GM21447 (cell line): ENCODE measurements around the gene SIKE1.
"Not testable (repeated sequence)": the region's sequence is repeated elsewhere in the genome, so short reads cannot be mapped to it uniquely, and the experiment has no call there.

Source experiments
- ATAC-seq: cut with Tn5 transposase; IDR thresholded peaks from one replicate; pipeline ENCODE4 v1.9.1; 2021; ENCODE audit not compliant: unreplicated experiment

Gene SIKE1

DNA sequence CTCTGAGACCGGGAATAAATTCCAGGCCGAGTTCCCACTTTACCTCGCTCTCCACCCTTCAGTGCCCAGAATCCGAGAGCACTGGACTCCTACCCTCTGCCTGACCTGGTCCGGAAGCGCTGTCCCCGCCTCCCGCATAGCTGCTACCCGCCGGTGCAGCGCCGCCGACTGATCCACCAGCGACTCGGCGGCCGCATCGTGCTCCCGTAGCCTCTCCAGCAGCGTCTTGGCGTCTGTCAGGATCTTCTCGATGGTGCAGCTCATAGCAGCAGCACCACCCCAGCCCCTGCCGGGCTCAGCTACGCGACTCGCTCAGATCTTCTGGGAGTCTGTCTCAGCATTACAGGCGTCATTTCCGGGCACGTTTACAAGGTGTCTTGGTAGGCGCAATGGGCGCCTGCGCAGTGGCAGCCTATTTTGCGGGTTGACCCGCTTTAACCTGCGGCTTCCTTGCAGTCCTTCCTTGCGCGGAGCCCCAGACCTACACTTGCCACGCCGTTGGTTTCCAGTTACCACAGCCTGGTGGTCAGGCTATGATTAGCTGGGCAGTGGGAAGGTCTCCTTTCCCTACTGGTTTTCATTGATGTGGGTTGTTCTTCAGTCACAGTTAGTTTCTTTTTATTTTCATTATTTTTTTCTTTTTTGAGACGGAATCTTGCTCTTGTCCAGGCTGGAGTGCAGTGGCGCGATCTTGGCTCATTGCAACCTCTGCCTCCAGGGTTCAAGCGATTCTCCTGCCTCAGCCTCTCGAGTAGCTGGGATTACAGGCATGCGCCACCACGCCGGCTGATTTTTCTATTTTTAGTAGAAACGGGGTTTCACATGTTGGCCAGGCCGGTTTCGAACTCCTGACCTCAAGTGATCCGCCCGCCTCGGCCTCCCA lies at the start of gene SIKE1:
SIKE1 (minus strand) TSS at position 342 of the 883 bp plus-strand sequence; CDS start at position 264, 78 bp downstream.
- ATAC-seq, result peak; percentile 99

DNA sequence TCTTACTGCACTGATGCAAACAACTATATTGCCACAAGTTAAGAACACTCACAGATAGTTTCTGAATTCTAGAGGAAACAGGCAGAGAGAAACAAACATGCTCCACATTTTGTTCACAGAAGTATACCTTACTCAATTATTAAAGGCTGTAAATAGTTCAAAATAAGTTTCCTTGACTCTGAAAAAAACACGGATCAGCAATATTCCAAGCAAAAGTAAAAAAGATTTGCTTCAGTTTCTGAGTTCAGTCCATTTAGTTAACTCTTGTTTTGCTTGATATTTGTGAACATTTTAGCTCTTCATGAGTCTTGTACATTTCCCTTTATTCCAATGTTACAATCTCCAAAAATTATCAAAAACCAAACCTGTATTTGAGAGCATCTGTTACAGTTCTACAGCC lies 49.6 kb upstream of the SIKE1 start:
- ATAC-seq, result not testable (repeated sequence)

DNA sequence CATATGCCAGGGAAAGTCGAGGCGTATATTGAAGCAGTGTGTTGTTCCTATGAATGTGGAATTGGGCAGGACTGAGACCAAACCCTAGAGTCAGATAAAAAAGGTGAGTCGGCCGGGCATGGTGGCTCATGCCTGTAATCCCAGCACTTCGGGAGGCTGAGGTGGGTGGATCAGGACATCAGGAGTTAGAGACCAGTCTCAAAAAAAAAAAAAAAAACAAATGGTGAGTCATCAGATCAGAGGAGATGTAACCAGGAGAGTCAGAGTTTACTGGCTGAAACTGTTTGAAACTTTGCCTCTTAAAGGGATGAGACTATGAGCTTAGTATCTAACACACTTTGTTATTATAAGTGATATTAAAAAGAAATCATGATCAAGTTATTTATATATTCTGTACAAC lies 47.8 kb upstream of the SIKE1 start:
- no peak for ATAC-seq

DNA sequence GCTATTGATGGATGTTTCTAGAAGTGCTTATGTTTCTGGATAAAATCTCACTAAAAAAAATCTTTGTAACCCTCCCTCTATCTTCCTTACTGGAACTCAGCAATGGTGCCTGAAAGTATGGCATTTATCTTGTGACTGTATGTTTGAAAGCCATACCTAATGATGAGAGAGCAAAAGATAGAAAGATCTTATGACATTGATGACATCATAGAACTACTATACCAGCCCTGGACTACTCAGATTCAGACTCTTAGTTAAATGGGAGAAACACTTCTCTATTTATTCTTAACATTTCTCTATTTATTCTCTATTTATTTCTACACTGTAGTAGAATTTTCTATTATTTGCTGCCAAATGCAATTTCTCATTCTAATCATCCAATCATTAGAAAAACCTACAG lies 41.5 kb upstream of the SIKE1 start:
- ATAC-seq, result no peak

DNA sequence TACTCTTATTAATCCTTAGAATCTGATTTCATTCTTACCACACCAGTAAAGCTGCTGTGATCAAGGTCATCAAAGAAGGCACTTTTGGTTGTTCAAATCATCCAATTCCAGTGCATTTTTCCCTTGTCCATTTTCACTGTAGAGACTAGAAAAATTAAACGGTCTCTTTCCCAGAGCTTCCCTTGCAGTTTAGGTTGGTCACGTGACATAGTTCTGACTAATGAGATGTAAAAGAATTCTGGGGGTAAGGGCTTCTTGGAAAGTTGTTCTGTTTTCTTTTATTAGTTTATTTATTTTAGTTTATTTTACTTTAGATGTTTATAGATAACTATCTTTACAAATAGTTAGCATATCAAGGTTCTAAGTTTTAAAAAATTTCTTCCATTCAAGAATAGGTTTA lies 39.9 kb upstream of the SIKE1 start:
- ATAC-seq, result no peak

DNA sequence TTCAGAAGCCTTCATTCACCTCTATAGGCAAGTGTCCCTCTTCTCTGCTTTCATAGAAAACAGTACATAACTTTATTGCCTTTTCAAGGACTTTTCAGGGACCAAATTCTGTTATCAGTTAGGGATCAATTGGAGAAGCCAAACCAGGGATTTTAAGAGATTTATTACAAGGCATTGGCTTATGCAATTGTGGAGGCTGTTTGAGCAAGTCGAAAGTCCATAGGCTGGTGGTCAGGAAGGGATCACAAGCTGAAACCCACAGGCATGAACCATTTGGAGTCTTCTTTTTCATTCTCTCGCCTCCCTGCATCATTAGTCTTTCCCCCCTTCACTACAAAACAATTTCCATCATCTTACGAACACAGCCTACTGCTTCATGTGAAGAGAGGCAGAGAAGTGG lies 39.4 kb upstream of the SIKE1 start:
- ATAC-seq, result no peak

DNA sequence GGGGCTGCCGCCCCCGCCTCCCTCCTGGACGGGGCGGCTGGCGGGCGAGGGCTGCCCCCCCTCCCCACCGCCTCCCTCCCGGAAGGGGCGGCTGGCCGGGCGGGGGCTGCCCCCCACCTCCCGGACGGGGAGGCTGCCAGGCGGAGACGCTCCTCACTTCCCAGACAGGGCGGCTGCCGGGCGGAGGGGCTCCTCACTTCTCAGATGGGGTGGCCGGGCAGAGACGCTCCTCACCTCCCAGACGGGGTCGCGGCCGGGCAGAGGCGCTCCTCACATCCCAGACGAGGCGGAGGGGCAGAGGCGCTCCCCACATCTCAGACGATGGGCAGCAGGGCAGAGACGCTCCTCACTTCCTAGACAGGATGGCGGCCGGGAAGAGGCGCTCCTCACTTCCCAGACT lies 24.0 kb upstream of the SIKE1 start:
- ATAC-seq, result not testable (repeated sequence)

DNA sequence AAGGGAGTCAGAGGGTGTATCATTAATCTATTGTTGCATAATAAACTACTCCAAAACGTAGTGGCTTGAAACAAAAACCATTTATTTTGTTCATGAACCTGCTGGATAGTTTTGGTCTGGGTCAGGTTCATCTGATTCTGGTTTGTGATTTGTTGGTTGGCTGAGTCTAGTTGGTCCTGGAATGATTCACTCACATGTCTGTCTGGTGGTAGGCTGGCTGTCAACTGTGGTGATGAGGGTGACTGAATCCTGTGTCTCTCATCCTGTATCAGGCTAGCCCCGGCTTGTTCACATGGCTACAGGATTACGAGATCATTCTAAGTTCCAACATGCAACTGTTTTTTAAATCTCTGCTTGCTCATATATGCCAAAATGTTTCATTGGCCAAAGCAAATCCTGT lies 22.5 kb upstream of the SIKE1 start:
- ATAC-seq, result no peak

DNA sequence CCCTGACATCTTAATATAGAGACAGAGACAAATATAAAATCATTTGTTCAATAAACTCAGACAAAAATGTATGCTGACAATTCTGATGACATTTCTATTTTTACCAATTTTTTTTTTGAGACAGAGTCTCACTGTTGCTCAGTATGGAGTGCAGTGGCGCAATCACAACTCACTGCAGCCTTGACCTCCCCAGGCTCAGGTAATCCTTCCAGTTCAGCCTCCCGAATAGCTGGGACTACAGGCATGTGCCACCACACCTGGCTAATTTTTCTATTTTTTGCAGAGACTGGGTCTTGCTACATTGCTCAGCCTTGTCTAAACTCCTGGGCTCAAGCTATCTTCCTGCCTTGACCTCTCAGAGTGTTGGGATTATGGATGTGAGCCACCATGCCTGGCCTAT lies 13.6 kb upstream of the SIKE1 start:
- ATAC-seq, result no peak

DNA sequence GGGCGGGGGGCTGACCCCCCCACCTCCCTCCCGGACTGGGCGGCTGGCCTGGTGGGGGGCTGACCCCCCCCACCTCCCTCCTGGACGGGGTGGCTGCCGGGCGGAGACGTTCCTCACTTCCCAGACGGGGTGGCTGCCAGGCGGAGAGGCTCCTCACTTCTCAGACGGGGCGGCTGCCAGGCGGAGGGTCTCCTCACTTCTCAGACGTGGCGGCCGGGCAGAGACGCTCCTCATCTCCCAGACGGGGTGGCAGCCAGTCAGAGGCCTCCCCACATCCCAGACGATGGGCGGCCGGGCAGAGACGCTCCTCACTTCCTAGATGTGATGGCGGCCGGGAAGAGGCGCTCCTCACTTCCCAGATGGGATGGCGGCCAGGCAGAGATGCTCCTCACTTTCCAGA lies 10.1 kb upstream of the SIKE1 start:
- ATAC-seq, result not testable (repeated sequence)

DNA sequence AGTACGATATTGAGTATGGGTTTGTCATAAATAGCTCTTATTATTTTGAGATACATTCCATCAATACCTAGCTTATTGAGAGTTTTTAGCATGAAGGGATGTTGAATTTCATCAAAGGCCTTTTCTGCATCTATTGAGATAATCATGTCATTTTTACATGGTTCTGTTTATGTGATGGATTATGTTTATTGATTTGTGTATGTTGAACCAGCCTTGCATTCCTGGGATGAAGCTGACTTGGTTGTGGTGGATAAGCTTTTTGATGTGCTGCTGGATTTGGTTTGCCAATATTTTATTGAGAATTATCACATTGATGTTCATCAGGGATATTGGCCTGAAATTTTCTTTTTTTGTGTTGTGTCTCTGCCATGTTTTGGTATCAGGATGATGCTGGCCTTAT lies 6.0 kb upstream of the SIKE1 start:
- ATAC-seq, result not testable (repeated sequence)

DNA sequence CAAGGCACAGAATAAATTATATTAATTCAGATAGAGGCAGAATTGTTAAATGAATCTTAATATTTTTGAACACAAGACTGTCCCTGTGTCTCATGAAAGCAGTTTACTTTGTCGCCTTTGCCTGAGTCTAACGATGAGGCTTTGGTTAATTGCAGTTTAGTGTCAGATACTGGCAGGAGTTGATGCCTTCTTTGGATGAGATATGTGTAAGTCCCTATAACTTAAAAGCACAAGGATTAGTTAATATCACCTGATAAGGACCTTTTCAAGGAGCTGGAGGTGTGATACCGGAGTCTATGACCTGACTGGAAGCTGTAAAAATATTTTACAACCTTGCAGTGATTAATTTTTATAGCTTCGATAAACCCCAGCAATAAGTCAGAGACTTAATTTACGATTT lies 2.0 kb upstream of the SIKE1 start:
- no peak for ATAC-seq

DNA sequence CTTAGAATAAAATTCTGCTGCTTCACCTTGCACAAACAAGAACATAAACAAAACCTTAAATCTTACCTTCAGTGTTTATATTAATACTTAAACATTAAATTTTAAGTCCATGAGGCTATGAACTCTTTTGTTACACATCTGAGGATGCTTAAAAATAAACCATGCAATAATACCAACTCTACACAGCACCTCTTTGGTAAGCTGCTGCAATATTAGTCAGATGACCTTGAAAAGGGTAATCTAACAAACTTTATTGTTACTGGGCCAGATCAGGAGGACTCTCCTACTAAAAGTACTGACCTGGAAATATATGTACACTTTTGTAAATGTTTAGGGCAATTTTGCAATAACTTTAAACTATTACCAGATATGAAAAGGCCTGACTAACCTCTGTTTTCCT lies 763 bp downstream of the SIKE1 start:
- ATAC-seq, result no peak

DNA sequence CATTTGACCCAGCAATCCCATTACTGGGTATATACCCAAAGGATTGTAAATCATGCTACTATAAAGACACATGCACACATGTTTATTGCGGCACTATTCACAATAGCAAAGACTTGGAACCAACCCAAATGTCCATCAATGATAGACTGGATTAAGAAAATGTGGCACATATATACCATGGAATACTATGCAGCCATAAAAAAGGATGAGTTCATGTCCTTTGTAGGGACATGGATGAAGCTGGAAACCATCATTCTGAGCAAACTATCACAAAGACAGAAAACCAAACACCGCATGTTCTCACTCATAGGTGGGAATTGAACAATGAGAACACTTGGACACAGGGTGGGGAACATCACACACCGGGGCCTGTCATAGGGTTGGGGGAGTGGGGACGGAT lies 3.8 kb downstream of the SIKE1 start:
- not testable (repeated sequence) for ATAC-seq

DNA sequence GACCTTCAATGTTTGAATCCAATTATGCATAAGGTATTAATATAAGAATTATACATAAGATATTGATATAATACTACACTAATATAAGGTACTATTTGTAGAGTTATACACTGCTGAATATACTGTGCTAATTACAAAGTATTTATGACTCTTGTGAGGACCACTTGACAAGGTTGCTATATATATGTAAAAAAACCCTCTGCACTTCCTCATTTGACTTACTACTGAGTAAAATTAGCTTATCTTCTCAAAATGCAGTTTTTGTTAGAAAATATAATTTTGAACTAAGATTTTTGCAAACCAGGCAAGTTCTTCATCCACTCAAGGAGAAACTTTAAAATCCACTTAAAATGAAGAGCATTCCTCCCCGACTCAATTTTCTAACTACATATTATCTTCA lies 8.5 kb downstream of the SIKE1 start:
- no peak for ATAC-seq

DNA sequence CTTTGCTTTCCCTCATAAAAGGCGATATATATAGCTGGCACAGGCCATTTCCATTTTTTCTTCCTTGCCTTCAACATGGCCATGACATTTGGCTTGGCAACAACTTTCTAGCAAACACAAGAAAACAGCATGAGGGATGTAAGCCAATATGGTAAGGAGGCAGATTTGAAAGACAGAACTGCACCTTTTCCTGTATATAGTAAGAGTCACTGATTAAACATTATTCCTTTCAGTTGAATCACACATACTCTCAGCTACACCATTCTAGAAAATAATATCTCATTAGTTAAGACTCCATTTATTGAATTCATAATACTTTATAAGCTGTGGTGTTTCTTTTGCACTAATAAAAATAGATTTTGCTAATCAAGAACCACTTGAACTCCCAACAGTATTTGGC lies 9.5 kb downstream of the SIKE1 start:
- no peak for ATAC-seq

DNA sequence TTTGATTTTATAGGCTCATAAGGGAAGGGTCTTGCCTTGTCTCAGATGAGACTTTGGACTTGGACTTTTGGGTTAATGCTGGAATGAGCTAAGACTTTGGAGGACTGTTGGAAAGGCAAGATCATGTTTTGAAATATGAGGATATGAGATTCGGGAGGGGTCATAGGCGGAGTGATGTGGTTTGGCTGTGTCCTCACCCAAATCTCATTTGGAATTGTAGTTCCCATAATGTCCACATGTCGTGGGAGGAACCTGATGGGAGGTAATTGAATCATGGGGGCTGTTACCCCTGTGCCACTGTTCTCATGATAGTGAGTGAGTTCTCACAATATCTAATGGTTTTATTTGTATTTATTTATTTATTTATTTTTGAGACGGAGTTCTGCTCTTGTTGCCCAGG lies 15.8 kb downstream of the SIKE1 start:
- ATAC-seq, result no peak

DNA sequence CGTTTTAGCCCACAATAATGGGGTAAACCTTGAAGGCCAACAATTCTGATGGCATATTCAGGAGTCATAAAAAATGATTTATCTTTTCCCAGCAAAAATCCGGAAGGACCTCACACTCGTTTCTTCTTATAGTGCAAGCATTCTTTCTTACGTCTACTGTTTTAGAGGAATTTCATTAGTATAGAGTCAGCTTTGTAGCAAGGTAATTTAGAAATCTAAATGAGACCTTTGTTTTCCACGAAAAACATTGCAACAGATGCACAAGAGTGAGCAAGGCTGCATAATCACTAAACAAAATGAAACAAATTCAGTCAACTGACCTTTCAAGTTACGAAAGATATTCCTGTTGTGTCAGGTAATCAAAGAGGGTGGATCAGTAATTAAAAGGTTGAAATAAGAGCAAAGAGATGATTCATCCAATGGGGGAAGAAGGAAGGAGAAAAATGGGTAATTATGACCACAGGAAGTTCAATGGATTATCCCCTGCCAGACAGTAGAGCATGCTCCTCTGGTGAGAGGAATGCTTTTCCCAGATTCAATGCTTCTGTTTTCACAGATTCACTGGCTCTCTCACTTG lies 22.1 kb downstream of the SIKE1 start:
- no peak for ATAC-seq

DNA sequence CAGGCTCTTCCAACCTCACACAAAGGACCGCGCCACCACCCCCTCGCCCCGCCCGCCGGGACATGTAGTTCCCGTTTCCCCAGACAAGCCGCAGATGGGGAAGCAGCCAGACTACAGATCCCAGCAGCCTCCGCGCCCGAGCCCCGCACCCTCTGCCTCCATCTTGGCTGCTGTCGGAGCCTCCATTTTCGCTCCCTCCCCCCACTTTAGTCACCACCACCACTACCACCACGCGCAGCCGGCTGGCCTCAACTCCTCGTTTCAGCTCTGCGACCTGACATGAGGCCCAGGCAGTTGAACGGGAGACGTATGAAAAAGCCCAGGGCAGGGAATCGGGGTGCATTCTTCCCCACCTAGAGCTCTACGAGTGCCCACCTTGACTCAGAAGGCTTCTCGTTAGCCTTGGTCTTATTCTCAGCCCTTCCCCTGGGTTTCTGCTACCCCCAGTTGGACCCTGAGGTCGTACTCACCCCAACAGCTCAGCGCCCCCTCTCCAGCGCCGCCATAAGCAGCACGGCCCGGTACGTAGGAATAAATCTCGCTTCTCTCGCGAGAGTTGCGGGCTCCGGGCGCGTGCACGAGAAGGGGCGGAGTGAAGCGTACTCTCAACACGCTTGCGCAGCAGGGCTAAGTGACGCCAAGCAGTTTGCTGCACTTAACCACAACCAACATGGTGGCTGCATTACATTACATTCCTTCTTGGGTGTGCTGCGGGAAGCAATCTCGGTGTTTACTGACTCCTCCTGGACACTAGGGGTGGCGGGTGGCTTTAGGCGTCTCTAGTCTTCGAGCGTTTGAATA lies 22.8 kb downstream of the SIKE1 start, which contains the start of gene CSDE1:
CSDE1 (minus strand) TSS at position 530 of the 801 bp plus-strand sequence. CDS start 18,094 bp downstream, outside the sequence.
- ATAC-seq, result peak; percentile 85

DNA sequence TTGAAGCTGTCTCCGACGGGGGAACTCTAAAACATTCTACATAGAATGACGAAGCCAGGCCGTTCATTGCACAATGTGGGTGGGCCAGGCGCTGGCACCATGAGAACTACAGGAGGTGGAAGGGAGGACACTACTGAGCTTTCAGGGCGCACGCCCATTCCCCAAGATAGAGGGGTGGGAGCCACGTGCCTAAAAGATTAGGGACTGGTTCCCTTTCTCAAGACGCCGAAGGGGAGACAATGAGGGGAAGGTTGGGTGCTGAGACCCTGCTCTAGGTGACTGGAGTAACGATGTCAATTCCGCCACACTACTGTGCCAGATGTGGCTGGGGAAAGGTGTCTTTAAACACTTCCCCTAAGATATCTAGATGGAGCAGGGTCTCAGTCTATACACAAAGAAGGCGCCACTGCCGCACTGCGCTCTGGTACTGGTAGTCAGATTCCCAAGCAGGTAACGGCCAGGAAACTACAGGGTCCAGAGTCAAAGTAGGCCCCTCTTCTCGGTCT lies 23.5 kb downstream of the SIKE1 start:
- ATAC-seq, result no peak
